ENCODE results near the gene MYH15.
A peak's percentile ranks its signal among the peaks of the same experiment; 100 is the strongest.

MYH15 gene

GRCh38 chr3:108509263-108509662 is 1.1 kb downstream of the MYH15 start:
- no peak for FAIRE-seq

GRCh38 chr3:108507902-108508301 is 2.5 kb downstream of the MYH15 start:
- no peak for FAIRE-seq

- FAIRE-seq = no peak
These were observed 4.6 kb downstream of the MYH15 start for GRCh38 chr3:108505811-108506210.

GRCh38 chr3:108503722-108504121 is 6.7 kb downstream of the MYH15 start:
- no peak for FAIRE-seq

GRCh38 chr3:108501535-108501934 is 8.9 kb downstream of the MYH15 start:
- FAIRE-seq = no peak

GRCh38 chr3:108500728-108501127 is 9.7 kb downstream of the MYH15 start:
- no peak for FAIRE-seq

GRCh38 chr3:108497271-108497670 is 13.1 kb downstream of the MYH15 start:
- FAIRE-seq = no peak

GRCh38 chr3:108495717-108496116 is 14.7 kb downstream of the MYH15 start:
- FAIRE-seq = no peak

- no peak for FAIRE-seq
These were observed 15.4 kb downstream of the MYH15 start for GRCh38 chr3:108494906-108495531.

GRCh38 chr3:108493862-108494261 is 16.5 kb downstream of the MYH15 start:
- no peak for FAIRE-seq

- no peak for FAIRE-seq
These were observed 18.9 kb downstream of the MYH15 start for GRCh38 chr3:108491456-108491855.

GRCh38 chr3:108489776-108490175 is 20.6 kb downstream of the MYH15 start:
- no peak for FAIRE-seq

GRCh38 chr3:108488631-108489030 is 21.8 kb downstream of the MYH15 start:
- no peak for FAIRE-seq

- FAIRE-seq = no peak
These were observed 23.0 kb downstream of the MYH15 start for GRCh38 chr3:108487439-108487838.

- no peak for FAIRE-seq
These were observed 23.5 kb downstream of the MYH15 start for GRCh38 chr3:108486941-108487340.

GRCh38 chr3:108486338-108486737 is 24.1 kb downstream of the MYH15 start:
- no peak for FAIRE-seq

- no peak for FAIRE-seq
These were observed 25.2 kb downstream of the MYH15 start for GRCh38 chr3:108485146-108485545.

GRCh38 chr3:108479224-108479623 is 31.2 kb downstream of the MYH15 start:
- no peak for FAIRE-seq

GRCh38 chr3:108477511-108478147 is 32.8 kb downstream of the MYH15 start:
- FAIRE-seq = peak; percentile 77

GRCh38 chr3:108475220-108475782 is 35.1 kb downstream of the MYH15 start:
- no peak for FAIRE-seq

- FAIRE-seq = no peak
These were observed 35.8 kb downstream of the MYH15 start for GRCh38 chr3:108474581-108474980.

- FAIRE-seq = no peak
These were observed 36.7 kb downstream of the MYH15 start for GRCh38 chr3:108473711-108474110.

- FAIRE-seq = no peak
These were observed 38.3 kb downstream of the MYH15 start for GRCh38 chr3:108472001-108472591.

- no peak for FAIRE-seq
These were observed 39.0 kb downstream of the MYH15 start for GRCh38 chr3:108471426-108471825.

Data from endometrium (tissue), 2 donors.